B cell (primary cell): Measurements from ENCODE around the gene RIOK3. TPM values are rescaled to one million over a fixed set of nuclear protein-coding genes. Genes with fewer than 3 reads are reported as not detected.

Source experiments
- ATAC-seq: fragments of 200-7000 bp; cut with Tn5 transposase; one replicate; pipeline ENCODE4 v1.10.0; 2021; ENCODE audit warnings: low read depth, mild to moderate bottlenecking, moderate number of reproducible peaks, moderate library complexity
- CTCF ChIA-PET: fragments of 350-600 bp; sonication (Branson Sonifier 250); formaldehyde crosslinking; loops from one replicate; lab custom pipeline; 2021; ENCODE audit warnings: antibody characterized with exemption, inconsistent platforms; lab: Charles Lee
- POLR2A ChIA-PET: fragments of 350-600 bp; sonication (Branson Sonifier 250); formaldehyde crosslinking; loops from one replicate; lab custom pipeline; 2021; ENCODE audit warnings: antibody characterized with exemption; lab: Charles Lee
- DNase-seq: peaks from one replicate; pipeline ENCODE4 v3.0.0; 2013
- H2AFZ ChIP-seq: 2 replicates; pipeline ENCODE4 v1.6.1; 2012; ENCODE audit warnings: mild to moderate bottlenecking, low read depth, low read length; ENCODE audit not compliant: insufficient read depth, poor library complexity, severe bottlenecking
- H3K27ac ChIP-seq, 2 donors: 1 replicate in 1 of 2; 2 replicates in 1 of 2; pipeline ENCODE4 v1.5.1; 2012 to 2013; ENCODE audit warnings: low read length in 2 of 2, mild to moderate bottlenecking in 2 of 2, moderate library complexity in 1 of 2
- H3K27me3 ChIP-seq, 4 experiments: fragments of 200-600 bp in 1 of 4; sonication (generic) in 1 of 4; replicated peaks in 1 of 4; 1 replicate in 2 of 4; 2 replicates in 2 of 4; pipeline versions ENCODE4 v1.6.1 to v1.7.0; 2013 to 2016; ENCODE audit warnings: low read length in 3 of 4, mild to moderate bottlenecking in 2 of 4, mixed read lengths in 1 of 4, moderate library complexity in 1 of 4; ENCODE audit not compliant: insufficient read depth in 4 of 4, control insufficient read depth in 3 of 4; ENCODE audit errors: control extremely low read depth in 1 of 4
- H3K36me3 ChIP-seq, 2 experiments: replicated peaks in 1 of 2; 1 replicate in 1 of 2; 2 replicates in 1 of 2; pipeline versions ENCODE4 v1.6.1 to v1.7.1; 2013; ENCODE audit warnings: low read length in 1 of 2; ENCODE audit not compliant: insufficient read depth in 2 of 2, control insufficient read depth in 1 of 2; ENCODE audit errors: control extremely low read depth in 1 of 2, extremely low read depth in 1 of 2
- H3K4me1 ChIP-seq, 2 donors: fragments of 200-600 bp in 1 of 2; sonication (generic) in 1 of 2; 1 replicate in 1 of 2; 2 replicates in 1 of 2; pipeline versions ENCODE4 v1.5.1 to v1.6.1; 2013 to 2017; ENCODE audit warnings: low read length in 2 of 2; ENCODE audit not compliant: control insufficient read depth in 2 of 2, insufficient read depth in 2 of 2
- H3K4me2 ChIP-seq: replicated peaks from 2 replicates; pipeline ENCODE3; 2012; ENCODE audit warnings: mild to moderate bottlenecking, low read depth, low read length; ENCODE audit not compliant: poor library complexity, severe bottlenecking
- H3K4me3 ChIP-seq, 5 experiments: fragments of 200-600 bp in 1 of 5; sonication (generic) in 1 of 5; 1 replicate in 3 of 5; 2 replicates in 2 of 5; pipeline versions ENCODE4 v1.5.1 to v1.7.0; 2011 to 2016; ENCODE audit warnings: low read length in 4 of 5, mild to moderate bottlenecking in 4 of 5, low read depth in 2 of 5, control low read depth in 1 of 5, moderate library complexity in 1 of 5; ENCODE audit not compliant: insufficient read depth in 1 of 5; ENCODE audit errors: control extremely low read depth in 1 of 5, extremely low read depth in 1 of 5
- H3K79me2 ChIP-seq: fragments of 200-600 bp; sonication (generic); one replicate; pipeline ENCODE4 v1.6.0; 2016; ENCODE audit warnings: low read length; ENCODE audit not compliant: control insufficient read depth, insufficient read depth
- H3K9ac ChIP-seq: fragments of 200-600 bp; sonication (generic); 2 replicates; pipeline ENCODE4 v1.6.1; 2017; ENCODE audit warnings: mild to moderate bottlenecking, low read length, moderate library complexity
- H3K9me3 ChIP-seq, 3 donors: one replicate each; pipeline versions ENCODE4 v1.6.1 to v1.7.1; 2013; ENCODE audit warnings: low read length in 2 of 3; ENCODE audit not compliant: control insufficient read depth in 2 of 3, insufficient read depth in 1 of 3; ENCODE audit errors: control extremely low read depth in 1 of 3
- H4K20me1 ChIP-seq: 2 replicates; pipeline ENCODE4 v1.6.0; 2012; ENCODE audit warnings: mild to moderate bottlenecking, low read length; ENCODE audit not compliant: insufficient read depth, control insufficient read depth, poor library complexity, severe bottlenecking
- H3K27ac Mint-ChIP-seq: one replicate; pipeline ENCODE4 v1.8.0; 2021; ENCODE audit warnings: mixed read lengths
- H3K27me3 Mint-ChIP-seq: one replicate; pipeline ENCODE4 v1.8.0; 2021; ENCODE audit warnings: mixed read lengths
- H3K4me1 Mint-ChIP-seq: one replicate; pipeline ENCODE4 v1.8.0; 2021; ENCODE audit warnings: mixed read lengths
- H3K4me3 Mint-ChIP-seq: one replicate; pipeline ENCODE4 v1.8.0; 2021; ENCODE audit warnings: mixed read lengths
- H3K9me3 Mint-ChIP-seq: one replicate; pipeline ENCODE4 v1.8.0; 2022; ENCODE audit warnings: mixed read lengths; ENCODE audit not compliant: insufficient read depth
- CTCF ChIP-seq: fragments of 200-600 bp; IDR thresholded peaks from one replicate; pipeline ENCODE4 v1.8.0; 2022; ENCODE audit warnings: antibody characterized with exemption, mild to moderate bottlenecking
- EZH2 ChIP-seq: IDR thresholded peaks from 2 replicates; pipeline ENCODE4 v1.6.1; 2012; ENCODE audit warnings: borderline replicate concordance, low read depth, mild to moderate bottlenecking, moderate library complexity, low read length; ENCODE audit not compliant: insufficient read depth, poor library complexity, severe bottlenecking
- WGBS: methylation state at CpG from one replicate; pipeline ENCODE4 v1.1.5; 2013; ENCODE audit warnings: missing lambda C conversion rate; ENCODE audit not compliant: insufficient coverage; 5-methylcytosine and 5-hydroxymethylcytosine counted together
- intact Hi-C: fragments of 100-400 bp; cut with micrococcal nuclease; formaldehyde crosslinking; loops from one replicate; pipeline ENCODE4 v1.10.0; 2022
- polyA plus RNA-seq: library from polyadenylated mRNA; depleted of rRNA; stranded (reverse); fragments of >200 nt; gene quantifications from 2 replicates; pipeline ENCODE4 v1.2.3, GENCODE V29; 2012
- total RNA-seq, 2 donors: library from RNA; stranded (reverse); fragments of 120-200 nt in 1 of 2; gene quantifications; 1 replicate in 1 of 2; 2 replicates in 1 of 2; pipeline versions ENCODE4 v1.2.3 to v1.2.4, GENCODE V29; 2013 to 2022

The RIOK3 gene
- total and polyA plus RNA-seq, 2 donors (not counting 1 experiment from before 2014, with no cell fraction given) = 42.5 to 83.4 TPM

GRCh38 chr18:23495723-23496440, 42.8 kb downstream of the RIOK3 start:
- no peak for TF ChIP-seq EZH2
- no peak for TF ChIP-seq CTCF
- peaks cover 67% of the 10 kb centered on the region for H3K79me2 ChIP-seq
- no peaks in the 10 kb centered on the region for H3K27me3 Mint-ChIP-seq
- H3K4me1 ChIP-seq = peaks cover 57 to 59% of the 10 kb centered on the region in 2 donors
- peak overlapping the region; percentile 66 for H3K4me2 ChIP-seq
- H3K27me3 ChIP-seq = no peaks in the 10 kb centered on the region
- WGBS = 36% methylated on average over 9 of the region's 12 CpGs
- DNase-seq = no peak
- H4K20me1 ChIP-seq = no peaks in the 10 kb centered on the region
- no peaks in the 10 kb centered on the region for H3K9me3 ChIP-seq
- H3K27ac ChIP-seq = peak overlapping the region; percentile 55 to 76
- H3K4me1 Mint-ChIP-seq = peaks cover 53% of the 10 kb centered on the region
- H2AFZ ChIP-seq = peak overlapping the region; percentile 53
- peak; percentile 22 for ATAC-seq
- POLR2A ChIA-PET = interaction anchor here (1.1 to 1.2 kb wide), 2 partner anchors 9 to 12 kb away, joined by 3 to 4 read pairs; no protein-coding TSS in a partner anchor
- H3K4me3 ChIP-seq = peak overlapping the region in 4 of 5 experiments; percentile 52 to 62 (median 58)
- intact Hi-C loops = no loop called here
- peak overlapping the region; percentile 78 for H3K4me3 Mint-ChIP-seq
- no peaks in the 10 kb centered on the region for H3K9me3 Mint-ChIP-seq
- no peaks in the 10 kb centered on the region for H3K36me3 ChIP-seq
- peak overlapping the region; percentile 87 for H3K27ac Mint-ChIP-seq
- CTCF ChIA-PET = interaction anchor here (0.9 to 4.3 kb wide), 5 partner anchors 9 to 49 kb away, joined by 3 to 61 read pairs (median 5); no protein-coding TSS in a partner anchor
- peak overlapping the region; percentile 66 for H3K9ac ChIP-seq

GRCh38 chr18:23498117-23498516, 45.0 kb downstream of the RIOK3 start:
- DNase-seq = no peak
- ATAC-seq = no peak
- H3K9me3 Mint-ChIP-seq = no peaks in the 10 kb centered on the region
- TF ChIP-seq CTCF (no peak), EZH2 (no peak)
- H3K27ac Mint-ChIP-seq = peak overlapping the region; percentile 96
- Histone ChIP-seq H2AFZ (peak overlapping the region; percentile 37), H4K20me1 (no peaks in the 10 kb centered on the region), H3K4me3 (peak overlapping the region in 4 of 5 experiments; percentile 52 to 62 (median 58)), H3K36me3 (no peaks in the 10 kb centered on the region), H3K79me2 (peaks cover 68% of the 10 kb centered on the region), H3K9ac (peak overlapping the region; percentile 53), H3K4me1 (peaks cover 71 to 79% of the 10 kb centered on the region in 2 donors), H3K27me3 (no peaks in the 10 kb centered on the region), H3K4me2 (peak overlapping the region; percentile 66), H3K27ac (peak overlapping the region; percentile 55 to 76), H3K9me3 (no peaks in the 10 kb centered on the region)
- POLR2A ChIA-PET = interaction anchor here (0.6 to 2.9 kb wide), 5 partner anchors 10 to 131 kb away, joined by 3 to 28 read pairs (median 6); no protein-coding TSS in a partner anchor
- intact Hi-C loops = loop anchor here (1.0 kb wide), 3 partner anchors 10 to 45 kb away; partner anchors contain the start of gene RIOK3
- H3K27me3 Mint-ChIP-seq = no peaks in the 10 kb centered on the region
- CTCF ChIA-PET = interaction anchor here (0.6 to 4.3 kb wide), 23 partner anchors 8 to 513 kb away, joined by 3 to 61 read pairs (median 4); partner anchors contain the start of genes NPC1 and RIOK3
- no CpG with 5 or more reads among the region's 2 CpGs for WGBS
- H3K4me3 Mint-ChIP-seq = peak overlapping the region; percentile 51
- peaks cover 69% of the 10 kb centered on the region for H3K4me1 Mint-ChIP-seq
